Measurements from ENCODE around the gene MYBPHL.
"Not testable (repeated sequence)": the region's sequence is repeated elsewhere in the genome, so short reads cannot be mapped to it uniquely, and the experiment has no call there.

MYBPHL gene

DNA sequence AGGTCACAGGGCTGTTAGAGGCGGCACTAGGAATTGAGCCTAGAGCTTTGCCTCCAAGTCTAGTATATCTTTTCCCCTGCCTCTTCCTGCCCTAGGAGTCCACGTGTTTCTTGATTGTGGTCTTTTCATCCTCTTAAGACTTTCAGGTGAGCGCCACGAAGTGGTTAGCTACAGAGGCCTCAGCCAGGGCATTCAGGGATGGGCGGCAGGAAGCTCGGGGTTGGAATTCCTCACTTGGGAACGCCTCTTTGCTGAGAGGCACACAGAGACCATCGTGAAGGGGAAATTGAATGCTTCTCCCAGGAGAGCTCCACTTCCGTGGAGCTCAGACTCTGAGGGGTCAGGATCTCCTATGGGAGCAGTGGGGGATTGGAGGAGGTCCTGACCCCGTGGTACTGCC lies 820 bp downstream of the MYBPHL start:
- DNase-seq: not testable (repeated sequence)

DNA sequence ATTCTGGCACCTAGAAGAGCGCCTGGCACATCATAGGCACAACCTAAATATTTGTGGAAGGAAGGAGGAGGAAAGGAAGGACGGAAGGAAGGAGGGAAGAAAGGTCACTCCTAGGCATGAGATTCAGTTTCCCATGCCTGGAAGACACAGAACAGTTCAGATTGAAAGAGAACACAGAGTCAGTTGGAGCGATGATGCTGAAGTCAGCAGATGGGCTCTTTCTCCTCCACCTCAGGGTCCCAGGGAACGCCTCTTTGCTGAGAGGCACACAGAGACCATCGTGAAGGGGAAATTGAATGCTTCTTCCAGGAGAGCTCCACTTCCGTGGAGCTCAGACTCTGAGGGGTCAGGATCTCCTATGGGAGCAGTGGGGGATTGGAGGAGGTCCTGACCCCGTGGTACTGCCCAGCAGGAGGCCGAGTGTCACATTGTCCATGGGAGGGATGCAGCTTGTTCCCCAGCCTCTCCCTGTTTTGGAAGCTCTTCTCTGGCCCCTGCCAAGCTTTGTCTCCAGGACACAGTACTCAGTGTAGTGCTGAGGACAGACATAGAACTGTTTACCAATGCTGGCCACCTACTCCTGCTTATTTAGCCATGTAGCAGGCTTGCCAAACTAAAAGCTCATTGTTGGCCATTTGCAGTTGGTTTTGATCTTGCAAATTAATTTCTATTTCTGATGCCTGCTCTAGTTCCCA lies 2.4 kb downstream of the MYBPHL start:
- no peak for DNase-seq

DNA sequence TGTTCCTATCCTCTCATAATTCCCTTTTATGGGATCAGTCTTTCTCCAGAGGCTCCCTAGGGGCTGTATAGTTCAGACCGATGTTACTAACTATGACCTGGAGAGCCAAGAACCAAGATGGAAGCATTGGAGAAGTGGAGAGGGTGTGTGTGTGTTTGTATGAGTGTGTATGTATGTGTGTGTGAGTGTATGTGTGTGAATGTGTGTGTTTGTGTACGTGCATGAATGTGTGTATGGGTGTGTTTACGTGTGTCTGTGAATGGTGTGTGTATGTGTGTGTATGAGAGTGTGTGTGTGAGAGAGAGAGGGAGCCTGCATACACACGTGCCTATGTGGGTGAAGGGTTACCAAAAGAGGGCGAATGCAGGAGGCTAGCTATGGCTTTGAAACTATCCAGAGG lies 4.9 kb downstream of the MYBPHL start:
- no peak for DNase-seq

DNA sequence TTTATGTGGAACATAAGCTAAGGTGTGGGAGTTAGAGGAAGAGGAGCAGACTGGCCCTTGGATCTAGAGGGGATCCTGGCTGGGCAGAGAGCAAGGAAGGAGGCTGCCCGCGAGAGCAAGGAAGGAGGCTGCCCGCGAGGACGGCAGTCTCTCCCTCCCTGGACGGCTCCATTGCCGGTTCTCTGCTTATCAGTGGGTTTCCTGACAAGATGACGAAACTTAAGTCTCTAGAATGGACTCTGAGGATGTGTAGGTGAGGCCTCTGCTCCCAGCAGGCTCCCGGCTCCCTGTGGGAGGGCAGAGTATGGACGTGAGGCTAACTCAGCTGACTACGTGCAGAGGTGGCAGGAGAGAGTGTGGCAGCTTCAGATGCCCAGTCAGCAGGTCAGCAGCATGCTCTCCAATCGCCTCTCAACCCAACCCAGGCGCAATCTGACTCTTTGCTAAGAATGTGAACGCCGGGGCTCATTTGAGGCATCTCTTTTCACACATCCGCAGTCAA lies 6.1 kb downstream of the MYBPHL start:
- DNase-seq: no peak

DNA sequence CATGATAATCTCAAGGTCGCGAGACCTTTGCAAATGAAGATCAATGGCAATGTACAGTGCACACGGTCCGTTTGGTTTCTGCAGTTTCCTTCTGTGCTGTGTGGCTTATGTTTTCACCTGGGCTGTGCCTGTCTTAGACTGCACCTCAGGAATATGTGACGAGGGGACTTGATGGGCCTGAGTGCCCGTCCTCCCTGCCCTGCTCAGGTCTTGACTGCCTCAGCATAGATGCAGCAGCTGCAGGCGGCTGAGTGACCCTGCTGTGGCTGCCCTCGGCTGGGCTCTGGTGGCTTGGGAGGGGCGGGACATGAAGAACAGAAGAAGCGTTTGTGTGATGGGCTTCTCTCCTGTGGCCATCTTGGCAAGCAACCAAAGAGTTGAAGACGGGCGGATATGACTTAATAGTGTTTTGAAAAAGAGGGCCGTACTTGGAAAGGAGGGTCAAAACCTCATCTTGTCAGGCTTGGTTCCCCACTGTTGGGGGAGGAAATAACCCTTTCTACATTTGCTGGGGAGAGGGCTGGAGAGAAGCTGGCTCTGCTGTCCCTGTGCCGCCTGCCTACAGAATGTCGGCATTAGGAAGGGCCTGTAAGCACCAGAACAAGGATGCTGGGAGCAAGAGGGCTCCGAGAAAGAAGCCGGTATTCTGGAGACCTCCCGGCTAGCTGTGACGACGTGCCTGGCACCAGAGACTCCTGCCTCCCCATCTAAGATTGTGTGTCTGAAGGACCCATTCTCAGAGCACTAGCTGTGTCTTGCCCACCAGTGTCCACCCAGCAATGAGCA lies 7.1 kb downstream of the MYBPHL start:
- no peak for DNase-seq

DNA sequence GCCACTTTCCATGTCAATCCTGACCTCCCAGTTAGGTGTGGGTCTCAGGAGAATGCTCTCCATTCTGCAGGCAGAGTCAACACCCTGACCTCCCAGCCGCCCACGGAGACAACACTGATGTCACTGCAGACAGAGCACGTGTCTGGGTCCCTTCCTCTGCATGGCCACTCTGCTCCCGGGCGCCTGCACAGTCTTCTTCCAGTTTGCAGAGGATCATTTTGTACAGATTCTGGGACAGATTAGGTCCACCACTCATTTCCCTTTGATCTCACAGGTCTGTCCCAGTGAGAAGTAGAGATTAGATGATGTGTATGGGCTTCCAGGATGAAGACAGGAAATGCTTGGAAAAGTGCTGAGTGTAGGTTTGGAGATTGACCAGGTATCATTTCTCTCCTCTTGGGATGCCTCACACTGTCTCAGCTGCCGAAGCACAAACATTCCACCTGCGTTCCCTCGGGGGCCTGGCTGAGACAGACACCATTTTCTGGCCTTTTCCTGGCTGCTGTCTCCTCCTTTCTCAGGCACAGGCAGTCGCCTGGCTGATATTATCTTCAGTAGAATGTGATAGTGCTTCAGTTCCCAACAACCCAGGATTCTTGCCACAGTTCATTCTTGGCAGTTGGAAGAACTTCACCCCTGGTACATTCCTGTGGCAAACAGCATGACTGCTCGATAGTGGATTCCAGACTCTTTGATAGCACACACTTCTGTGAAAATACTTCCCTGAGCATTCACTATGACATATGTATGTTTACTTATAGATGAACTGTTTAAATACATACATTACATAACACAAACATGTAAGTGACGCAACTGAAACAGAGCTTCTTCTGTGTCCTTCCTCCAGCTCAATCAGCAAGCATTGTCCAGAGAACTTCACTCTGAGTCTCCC lies 7.9 kb downstream of the MYBPHL start:
- DNase-seq: peak; percentile 58 to 81 (median 68)

DNA sequence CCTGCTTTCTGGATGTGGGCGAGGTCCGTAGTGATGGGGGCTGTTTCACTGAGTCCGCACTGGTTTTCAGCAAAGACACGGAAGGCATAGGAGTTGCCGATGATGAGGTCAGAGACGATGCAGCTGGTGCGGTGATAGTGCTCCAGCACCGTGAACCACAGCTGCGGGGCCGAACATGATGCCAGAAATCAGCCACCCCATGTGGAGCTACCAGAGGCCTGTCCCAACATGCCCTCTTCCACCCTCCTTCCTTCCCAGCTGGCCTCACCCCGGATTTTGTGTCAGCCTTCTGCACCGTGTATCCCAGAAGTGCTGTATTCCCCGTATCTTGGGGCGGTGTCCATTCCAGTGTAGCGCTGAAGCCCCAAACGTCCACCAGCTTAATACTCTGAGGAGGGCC lies 10.0 kb downstream of the MYBPHL start:
- no peak for DNase-seq

DNA sequence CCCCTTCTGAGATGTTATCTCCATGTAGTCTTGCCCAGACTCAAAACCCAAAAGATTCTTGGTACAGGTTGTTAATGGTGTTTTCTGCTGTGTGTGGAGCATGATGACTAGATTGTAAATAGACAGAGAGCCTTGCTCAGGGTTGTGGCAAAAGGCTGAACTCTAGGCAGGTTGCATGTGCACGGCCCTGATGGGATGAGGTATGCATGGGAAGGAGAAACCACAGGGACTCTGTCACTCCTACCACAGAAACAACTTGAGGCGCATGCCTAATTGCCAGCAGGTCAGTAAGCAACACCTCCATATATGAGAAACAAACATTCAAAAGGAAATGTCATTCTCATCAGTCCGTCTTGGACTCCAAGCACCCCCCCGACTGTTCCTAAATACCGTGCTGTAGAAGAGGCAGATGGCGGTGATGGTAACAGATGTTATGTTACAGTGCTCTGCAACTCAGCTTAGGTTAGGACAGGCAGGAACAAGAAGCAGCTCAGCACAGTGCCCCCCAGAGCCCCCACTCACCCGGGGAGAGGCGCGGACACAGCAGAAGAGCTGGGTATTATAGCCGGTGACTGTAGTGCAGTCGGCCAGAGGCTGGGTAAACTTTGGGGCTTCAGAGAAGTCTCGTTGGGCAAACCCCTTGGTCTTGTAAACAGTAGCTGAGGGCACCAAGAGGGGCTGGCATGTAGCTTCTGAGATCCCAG lies 10.9 kb downstream of the MYBPHL start:
- no peak for DNase-seq

DNA sequence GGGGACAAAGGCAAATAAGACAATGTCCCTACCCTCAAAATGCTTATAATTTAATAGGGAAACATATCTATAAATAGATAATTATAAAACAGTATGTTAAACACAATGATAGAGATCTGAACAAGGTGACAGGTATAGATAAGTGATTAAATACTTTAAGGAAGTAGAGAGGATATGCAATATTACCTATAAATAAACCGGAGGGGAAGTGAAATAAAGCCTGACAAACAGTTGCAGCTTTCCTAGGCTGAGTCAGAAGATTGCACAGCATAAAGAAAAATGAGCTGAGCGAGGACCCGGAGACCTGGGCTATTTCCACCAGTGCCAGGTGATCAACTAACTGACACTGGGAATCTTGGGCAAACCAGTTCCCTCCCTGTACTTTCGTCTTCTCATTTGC lies 12.3 kb downstream of the MYBPHL start:
- DNase-seq: peak in 2 of 4 experiments; percentile 34 to 40

DNA sequence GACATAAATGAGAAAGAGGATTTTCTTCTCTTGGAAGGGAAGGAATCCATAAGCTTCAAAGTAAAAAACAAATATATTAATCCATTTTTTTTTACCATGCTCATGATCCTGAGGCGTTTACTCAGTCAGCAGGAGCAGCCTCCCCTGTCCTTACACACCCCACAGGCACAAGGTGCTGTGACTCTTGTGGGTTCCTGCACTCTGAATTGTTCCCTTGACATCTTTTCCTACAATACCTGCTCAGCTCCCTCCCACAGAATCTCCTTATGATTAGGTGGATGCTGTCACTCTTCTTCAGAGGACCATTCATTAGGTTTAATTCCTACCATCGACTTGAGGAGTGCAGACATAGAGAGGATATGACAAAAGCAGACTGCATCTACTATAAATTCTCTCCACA lies 13.8 kb downstream of the MYBPHL start:
- no peak for DNase-seq

DNA sequence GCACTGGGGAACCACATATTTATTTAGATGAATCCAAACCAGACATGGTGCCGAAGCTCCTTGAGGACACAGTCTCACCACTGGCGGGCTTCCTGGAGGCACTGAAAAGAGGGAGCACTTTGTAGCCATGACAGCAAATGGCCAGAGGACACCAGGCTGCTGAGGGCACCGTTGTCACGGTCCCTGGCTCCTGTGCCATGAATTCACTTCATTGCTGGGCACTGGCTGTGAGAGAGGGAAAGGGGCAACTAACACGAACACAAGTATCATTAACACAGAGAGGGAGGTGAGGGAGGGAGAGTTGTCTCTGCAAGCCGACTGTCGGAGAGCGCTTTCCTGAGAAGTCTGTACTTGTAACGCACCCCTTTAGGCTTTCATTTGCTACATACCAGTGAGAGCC lies 14.4 kb downstream of the MYBPHL start:
- DNase-seq: no peak

DNA sequence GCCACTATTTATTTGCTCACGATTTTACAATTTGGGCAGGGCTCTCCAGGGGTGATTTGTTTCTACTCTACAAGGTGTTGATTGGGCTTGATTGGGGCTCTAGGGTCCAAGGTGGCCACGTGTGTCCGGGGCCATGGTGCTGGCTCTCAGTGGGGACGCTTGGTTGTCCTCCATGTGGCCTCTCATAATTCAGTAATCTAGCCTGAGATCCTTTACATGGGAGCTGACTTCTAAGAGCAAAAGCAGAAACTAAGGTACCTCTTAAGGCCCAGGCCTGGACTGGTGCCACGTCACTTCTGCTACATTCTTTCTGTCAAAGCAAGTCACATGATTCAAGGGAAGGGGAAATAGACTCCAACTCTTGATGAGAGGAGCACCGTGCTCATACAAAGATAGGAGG lies 15.8 kb downstream of the MYBPHL start:
- peak; percentile 76 to 84 (median 82) for DNase-seq

DNA sequence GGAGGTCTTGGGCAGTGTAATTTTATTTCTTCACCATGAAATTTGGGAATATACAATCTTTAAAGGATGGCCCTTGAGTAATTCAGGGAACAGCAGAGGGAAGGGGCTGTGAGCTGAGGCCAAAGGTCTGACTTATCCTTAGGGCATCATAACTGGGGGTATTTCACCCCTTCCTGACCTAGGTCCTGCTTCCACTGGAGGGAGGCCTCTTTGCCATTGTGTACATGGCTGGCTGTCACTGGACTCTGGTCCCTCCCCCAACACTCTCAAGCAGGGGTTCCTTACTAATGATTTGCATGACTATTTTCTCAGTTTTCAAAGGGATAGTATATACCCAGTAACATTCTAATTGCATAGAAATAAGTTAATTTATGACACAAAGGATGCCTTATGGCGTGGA lies 16.7 kb downstream of the MYBPHL start:
- DNase-seq: no peak

DNA sequence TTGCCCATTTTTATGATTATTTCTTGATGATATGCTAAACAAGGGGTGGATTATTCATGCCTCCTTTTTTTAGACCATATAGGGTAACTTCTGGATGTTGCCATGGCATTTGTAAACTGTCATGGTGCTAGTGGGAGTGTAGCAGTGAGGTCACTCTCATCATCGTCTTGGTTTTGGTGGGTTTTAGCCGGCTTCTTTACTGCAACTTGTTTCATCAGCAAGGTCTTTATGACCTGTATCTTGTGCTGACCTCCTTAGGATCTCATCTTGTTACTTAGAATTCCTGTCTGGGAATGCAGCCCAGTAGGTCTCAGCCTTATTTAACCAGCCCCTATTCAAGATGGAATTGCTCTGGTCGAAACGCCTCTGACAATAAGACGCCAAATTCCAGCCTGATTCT lies 20.0 kb downstream of the MYBPHL start:
- not testable (repeated sequence) for DNase-seq

DNA sequence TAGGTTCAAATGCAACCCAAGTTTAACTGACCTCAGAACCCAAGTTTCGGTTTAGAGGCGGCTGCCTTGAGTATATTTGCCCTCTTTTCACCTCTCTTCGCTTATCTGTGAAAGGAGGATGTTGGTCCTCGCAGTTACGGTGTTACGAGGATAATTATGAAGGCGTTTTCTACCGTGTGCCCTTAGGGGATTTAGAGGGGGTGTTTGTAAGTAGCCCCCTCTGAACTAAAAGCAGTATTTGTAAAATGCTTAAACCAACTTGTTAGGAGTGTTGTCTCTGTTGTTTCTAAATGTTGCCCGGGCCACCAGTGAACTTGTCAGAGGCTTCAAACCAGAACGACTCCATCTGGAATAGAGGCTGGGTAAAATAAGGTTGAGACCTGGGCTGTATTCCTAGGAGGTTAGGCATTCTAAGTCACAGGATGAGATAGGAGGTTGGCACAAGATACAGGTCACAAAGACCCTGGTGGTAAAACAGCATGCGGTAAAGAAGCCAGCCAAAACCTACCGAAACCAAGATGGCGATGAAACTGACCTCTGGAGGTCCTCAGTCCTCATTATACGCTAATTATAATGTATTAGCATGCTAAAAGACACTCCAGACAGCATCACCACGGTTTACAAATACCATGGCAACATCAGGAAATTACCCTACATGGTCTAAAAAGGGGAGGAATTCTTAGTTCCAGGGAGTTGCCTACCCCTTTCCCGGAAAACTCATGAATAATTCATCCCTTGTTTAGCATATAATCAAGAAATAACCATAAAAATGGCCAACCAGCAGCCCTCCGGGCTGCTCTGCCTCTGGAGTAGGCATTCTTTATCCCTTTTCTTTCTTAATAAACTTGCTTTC lies 22.8 kb downstream of the MYBPHL start:
- no peak for DNase-seq

DNA sequence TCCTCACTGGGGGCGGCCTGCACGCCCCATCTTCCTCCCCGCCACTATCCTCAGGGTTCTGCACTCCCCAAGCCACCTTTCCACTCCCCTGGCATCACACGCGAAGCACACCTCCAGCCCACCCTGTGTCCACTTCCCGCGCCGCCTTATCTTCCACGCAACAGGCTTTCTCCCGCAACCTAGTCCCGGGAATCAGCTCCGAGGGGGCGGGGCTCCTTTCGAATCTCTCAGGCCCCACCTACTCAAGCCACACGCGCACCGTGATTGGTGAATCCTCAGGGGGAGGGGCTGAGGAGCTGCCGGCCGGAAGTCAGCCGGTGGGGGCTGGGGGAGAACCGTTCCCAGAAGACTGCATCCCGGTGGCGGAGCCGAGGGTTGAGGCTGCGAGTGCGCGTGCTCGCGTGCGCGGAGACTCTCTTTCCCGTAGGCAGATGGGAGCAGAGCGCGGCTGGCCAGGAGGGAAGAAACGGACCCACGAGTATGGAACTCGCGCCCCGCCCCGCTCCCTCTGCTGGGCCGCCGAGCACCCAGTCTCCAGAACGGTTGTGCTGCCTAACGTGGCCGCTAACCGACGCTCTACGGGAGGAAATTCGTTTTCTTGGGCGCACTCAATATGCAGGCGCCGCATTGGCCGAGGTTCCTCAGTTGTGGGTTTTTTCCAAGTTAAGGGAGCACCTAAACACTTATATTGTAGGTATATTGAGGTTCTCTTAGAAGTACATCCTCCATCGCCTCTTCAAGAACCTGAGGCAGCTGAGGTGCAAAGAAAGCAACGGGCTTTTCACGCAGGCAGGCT lies 23.7 kb downstream of the MYBPHL start, which contains the start of gene PSRC1:
Gene PSRC1 (minus strand): TSS at position 194 of the 796 bp plus-strand sequence.
- peak; percentile 92 to 97 (median 96) for DNase-seq

DNA sequence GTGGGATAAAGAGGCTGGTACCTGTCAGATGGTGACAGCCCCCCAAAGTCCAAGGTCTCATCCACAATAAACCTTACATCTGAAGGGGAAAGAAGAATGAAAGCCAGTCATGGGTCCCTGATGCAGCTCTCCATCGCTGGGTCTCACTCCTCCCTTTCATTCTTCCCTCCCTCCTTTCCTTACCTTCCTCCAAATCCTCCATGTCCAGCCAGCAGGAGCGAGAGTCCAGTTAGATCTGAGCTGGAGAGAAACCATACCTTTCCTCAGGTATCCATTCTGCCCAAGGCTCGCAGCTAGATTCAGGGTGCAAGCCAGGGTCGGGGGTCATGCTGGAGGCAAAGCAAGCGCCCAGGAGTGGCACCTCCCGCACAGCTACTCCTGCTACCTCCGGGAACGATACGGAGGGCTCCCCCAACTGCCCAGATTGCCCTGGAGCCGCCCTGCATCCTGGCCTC lies 24.3 kb downstream of the MYBPHL start:
- DNase-seq: no peak

DNA sequence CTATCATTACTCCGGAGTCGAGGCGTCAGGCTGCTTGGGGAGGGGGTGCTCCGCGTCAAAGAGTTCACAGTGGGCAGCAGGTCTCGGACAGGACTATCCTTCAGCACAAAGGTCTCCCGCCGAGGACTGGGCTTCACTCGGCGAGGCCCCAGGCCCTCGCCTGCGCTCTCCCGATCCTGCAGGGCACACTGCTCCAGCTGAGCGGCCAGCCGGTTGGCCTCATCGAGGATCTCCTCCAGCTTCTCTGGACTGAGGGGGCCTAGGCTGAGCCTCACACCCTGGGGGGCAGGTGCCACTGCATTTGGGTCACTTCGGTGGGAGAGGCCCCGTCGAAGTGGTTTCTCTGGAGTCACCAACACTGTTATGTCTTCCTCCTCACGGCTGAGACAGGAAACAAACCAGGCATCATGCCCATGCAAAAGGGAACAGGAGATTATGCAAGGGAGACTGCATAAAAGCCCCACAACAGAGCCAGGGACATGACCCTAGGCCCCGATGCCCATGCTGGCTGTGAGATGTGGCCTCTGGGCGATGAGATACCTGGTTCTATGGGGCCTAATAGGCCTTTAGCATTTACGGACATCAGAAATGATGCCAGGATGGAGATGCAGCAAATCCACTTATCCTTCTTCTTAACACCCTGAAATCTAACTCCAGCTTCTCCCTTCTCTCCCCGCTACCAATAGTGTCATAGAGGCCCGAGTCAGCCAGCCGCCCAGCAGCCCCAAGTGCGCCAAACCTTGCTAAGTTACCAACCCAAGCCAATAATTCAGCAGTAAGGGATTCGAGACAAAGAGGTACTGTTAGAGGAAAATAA lies 24.9 kb downstream of the MYBPHL start:
- peak; percentile 44 to 77 (median 68) for DNase-seq

DNA sequence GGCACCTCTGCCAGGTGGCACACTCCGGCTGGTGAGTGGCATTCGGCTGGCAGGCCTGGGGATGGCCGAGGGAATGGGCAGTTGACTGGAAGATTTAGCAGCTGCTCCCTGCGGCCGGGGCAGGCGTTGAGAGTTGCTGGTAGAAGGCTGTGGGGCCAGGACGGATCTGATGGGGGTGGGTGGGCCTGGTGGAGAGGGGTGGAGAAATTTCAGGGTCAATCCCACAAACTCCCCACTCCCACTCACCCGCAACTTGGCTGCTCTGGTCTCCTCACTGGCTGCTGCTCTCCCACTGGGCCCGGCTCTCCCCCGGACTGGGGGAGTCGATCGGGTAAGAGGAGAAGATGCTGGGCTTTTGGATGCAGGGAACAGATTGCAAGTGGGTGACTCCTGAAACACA lies 25.9 kb downstream of the MYBPHL start:
- no peak for DNase-seq
